ENCODE results near the gene MYO3B. TPM values are rescaled to one million over a fixed set of nuclear protein-coding genes. Genes with fewer than 3 reads are reported as not detected.

The MYO3B gene
- total and polyA plus RNA-seq, 2 donors (not counting 3 experiments of a cell fraction or from before 2014, with no cell fraction given), result 0.03 TPM; not detected in 1

- no TSS peak for BruUV-seq (replicated peaks)
- ChIA-PET POLR2A (no interaction called here), CTCF (no interaction called here)
- FAIRE-seq, result no peak
- Histone ChIP-seq H3K9me3 (replicated peaks; ENCODE audit: control insufficient read depth, insufficient read depth, low read length) (no peaks in the 10 kb centered on the region), H3K27me3 (ENCODE audit: control insufficient read depth in 2 of 2, insufficient read depth in 2 of 2, low read length in 2 of 2) (no peaks in the 10 kb centered on the region), H3K27ac (ENCODE audit: insufficient read depth, low read depth, low read length) (no peak overlapping the region), H3K9me1 (replicated peaks; ENCODE audit: control insufficient read depth, extremely low read depth, insufficient read depth, low read length) (no peaks in the 10 kb centered on the region), H3K4me2 (ENCODE audit: insufficient read depth, low read length) (no peak overlapping the region), H2AFZ (ENCODE audit: low read depth, low read length) (no peak overlapping the region), H3K79me2 (ENCODE audit: control insufficient read depth, insufficient read depth, low read length) (no peaks in the 10 kb centered on the region), H3K36me3 (ENCODE audit: control insufficient read depth in 2 of 2, extremely low read depth in 1 of 2, insufficient read depth in 2 of 2, low read length in 2 of 2) (no peaks in the 10 kb centered on the region), H3K9ac (replicated peaks; ENCODE audit: extremely low read depth, insufficient read depth, low read length) (no peak overlapping the region), H3K4me3 (replicated peaks in 1 of 3; ENCODE audit: insufficient read depth in 1 of 3, low read depth in 1 of 3, low read length in 3 of 3) (no peak overlapping the region), H3K4me1 (ENCODE audit: control insufficient read depth, extremely low read depth, insufficient read depth, low read length) (no peaks in the 10 kb centered on the region), H4K20me1 (replicated peaks; ENCODE audit: control insufficient read depth, extremely low read depth, insufficient read depth, low read length) (no peaks in the 10 kb centered on the region)
- intact Hi-C loops (cut with micrococcal nuclease), result no loop called here
- TF ChIP-seq, protein P1, sequence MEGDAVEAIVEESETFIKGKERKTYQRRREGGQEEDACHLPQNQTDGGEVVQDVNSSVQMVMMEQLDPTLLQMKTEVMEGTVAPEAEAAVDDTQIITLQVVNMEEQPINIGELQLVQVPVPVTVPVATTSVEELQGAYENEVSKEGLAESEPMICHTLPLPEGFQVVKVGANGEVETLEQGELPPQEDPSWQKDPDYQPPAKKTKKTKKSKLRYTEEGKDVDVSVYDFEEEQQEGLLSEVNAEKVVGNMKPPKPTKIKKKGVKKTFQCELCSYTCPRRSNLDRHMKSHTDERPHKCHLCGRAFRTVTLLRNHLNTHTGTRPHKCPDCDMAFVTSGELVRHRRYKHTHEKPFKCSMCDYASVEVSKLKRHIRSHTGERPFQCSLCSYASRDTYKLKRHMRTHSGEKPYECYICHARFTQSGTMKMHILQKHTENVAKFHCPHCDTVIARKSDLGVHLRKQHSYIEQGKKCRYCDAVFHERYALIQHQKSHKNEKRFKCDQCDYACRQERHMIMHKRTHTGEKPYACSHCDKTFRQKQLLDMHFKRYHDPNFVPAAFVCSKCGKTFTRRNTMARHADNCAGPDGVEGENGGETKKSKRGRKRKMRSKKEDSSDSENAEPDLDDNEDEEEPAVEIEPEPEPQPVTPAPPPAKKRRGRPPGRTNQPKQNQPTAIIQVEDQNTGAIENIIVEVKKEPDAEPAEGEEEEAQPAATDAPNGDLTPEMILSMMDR (IDR thresholded peaks at IDR 0.05; ENCODE audit: extremely low read depth in 1 of 2, insufficient read depth in 1 of 2, low read depth in 1 of 2, low read length in 2 of 2), result no peak
- TF ChIP-seq MYC (IDR thresholded peaks at IDR 0.05; ENCODE audit: low read depth, low read length), result no peak
- TF ChIP-seq JUN (IDR thresholded peaks at IDR 0.05; ENCODE audit: borderline replicate concordance, insufficient read depth, insufficient read length, low read depth), result no peak
- TF ChIP-seq POLR2AphosphoS5 (IDR thresholded peaks at IDR 0.05; ENCODE audit: insufficient read depth, low read depth, low read length), result no peak
- no peak for TF ChIP-seq EZH2 (IDR thresholded peaks at IDR 0.05; ENCODE audit: borderline replicate concordance, low read depth, low read length, severe bottlenecking)
- no peak for TF ChIP-seq FOS (IDR thresholded peaks at IDR 0.05; ENCODE audit: borderline replicate concordance, insufficient read depth, low read length)
- no peak for TF ChIP-seq MAX (IDR thresholded peaks at IDR 0.05; ENCODE audit: insufficient read depth, insufficient read length)
- no peak for TF ChIP-seq POLR2A (IDR thresholded peaks at IDR 0.05; ENCODE audit: low read depth, low read length)
- no peak for TF ChIP-seq GATA2 (IDR thresholded peaks at IDR 0.05; ENCODE audit: insufficient read depth, insufficient read length, low read depth, low read length)
- DNase-seq (ENCODE audit: low read depth, low spot score), result no peak
- dilution Hi-C loops (cut with MboI; ENCODE audit: extremely low pct_ligation_motif_present, low sequenced_read_pairs), result no loop called here
These were observed 516.4 kb downstream of the MYO3B start for GRCh38 chr2:170694316-170694715.
